GM23248 (cell line): ENCODE data around the gene FRMD6.

Source experiments
- EZH2 ChIP-seq: fragments of 200-600 bp; sonication (generic); IDR thresholded peaks from 2 replicates; pipeline ENCODE4 v1.6.1; 2018; ENCODE audit warnings: antibody characterized with exemption, mild to moderate bottlenecking; ENCODE audit not compliant: insufficient read depth, poor library complexity, severe bottlenecking
- EZH2phosphoT487 ChIP-seq: fragments of 200-600 bp; sonication (generic); IDR thresholded peaks from 2 replicates; pipeline ENCODE4 v1.6.1; 2018; ENCODE audit warnings: antibody characterized with exemption, moderate library complexity, mild to moderate bottlenecking, low read depth; ENCODE audit not compliant: insufficient read depth

GRCh38 chr14:51730684-51731083 lies 79.0 kb downstream of the FRMD6 start:
- TF ChIP-seq EZH2 (no peak), EZH2phosphoT487 (no peak)
